Fibroblast of the aortic adventitia (primary cell): Measurements from ENCODE around the gene GATA5. TPM values are rescaled to one million over a fixed set of nuclear protein-coding genes. Genes with fewer than 3 reads are reported as not detected.
A peak's percentile ranks its signal among the peaks of the same experiment; 100 is the strongest.

ENCODE experiments used
- DNase-seq: peaks from one replicate; pipeline ENCODE4 v3.0.0-alpha.2; 2010; ENCODE audit warnings: low read depth
- H3K4me3 ChIP-seq: 2 replicates; pipeline ENCODE4 v1.5.1; 2011; ENCODE audit warnings: low read depth, mild to moderate bottlenecking, control low read depth, low read length, moderate library complexity
- total RNA-seq: library from RNA; depleted of rRNA; stranded (reverse); fragments of >200 nt; gene quantifications from 2 replicates; pipeline ENCODE4 v1.2.3, GENCODE V29; 2012; ENCODE audit warnings: low replicate concordance
- TF ChIP-seq, protein P1 (sequence below): IDR thresholded peaks from 2 replicates; pipeline ENCODE4 v1.5.1; 2011; ENCODE audit warnings: mild to moderate bottlenecking, low read length, control low read depth, inconsistent platforms; ENCODE audit not compliant: insufficient read depth

The GATA5 gene
- total RNA-seq, 1 donor, result not detected

DNA sequence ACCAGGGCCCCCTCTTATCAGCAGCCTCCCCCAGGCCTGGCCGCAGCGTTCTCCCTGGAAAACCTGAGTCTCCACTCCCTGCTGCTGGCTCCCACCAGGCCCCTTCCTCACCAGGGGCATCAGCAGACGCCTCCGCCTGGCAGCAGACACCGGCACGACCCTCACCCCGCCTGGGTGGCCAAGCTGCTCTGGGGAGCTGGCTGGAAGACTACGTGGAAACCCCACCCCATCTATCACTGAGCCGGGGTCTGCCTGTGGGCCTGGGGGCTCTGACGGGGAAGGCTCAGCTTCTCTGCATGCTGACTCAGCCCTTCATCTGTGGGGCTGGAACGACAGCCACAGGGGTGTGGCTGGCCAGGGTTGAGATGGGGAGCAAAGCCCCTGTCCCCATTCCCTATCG lies 29.3 kb downstream of the GATA5 start:
- DNase-seq, result no peak
- H3K4me3 ChIP-seq, result no peak overlapping the region
- TF ChIP-seq, protein P1, sequence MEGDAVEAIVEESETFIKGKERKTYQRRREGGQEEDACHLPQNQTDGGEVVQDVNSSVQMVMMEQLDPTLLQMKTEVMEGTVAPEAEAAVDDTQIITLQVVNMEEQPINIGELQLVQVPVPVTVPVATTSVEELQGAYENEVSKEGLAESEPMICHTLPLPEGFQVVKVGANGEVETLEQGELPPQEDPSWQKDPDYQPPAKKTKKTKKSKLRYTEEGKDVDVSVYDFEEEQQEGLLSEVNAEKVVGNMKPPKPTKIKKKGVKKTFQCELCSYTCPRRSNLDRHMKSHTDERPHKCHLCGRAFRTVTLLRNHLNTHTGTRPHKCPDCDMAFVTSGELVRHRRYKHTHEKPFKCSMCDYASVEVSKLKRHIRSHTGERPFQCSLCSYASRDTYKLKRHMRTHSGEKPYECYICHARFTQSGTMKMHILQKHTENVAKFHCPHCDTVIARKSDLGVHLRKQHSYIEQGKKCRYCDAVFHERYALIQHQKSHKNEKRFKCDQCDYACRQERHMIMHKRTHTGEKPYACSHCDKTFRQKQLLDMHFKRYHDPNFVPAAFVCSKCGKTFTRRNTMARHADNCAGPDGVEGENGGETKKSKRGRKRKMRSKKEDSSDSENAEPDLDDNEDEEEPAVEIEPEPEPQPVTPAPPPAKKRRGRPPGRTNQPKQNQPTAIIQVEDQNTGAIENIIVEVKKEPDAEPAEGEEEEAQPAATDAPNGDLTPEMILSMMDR, result no peak

DNA sequence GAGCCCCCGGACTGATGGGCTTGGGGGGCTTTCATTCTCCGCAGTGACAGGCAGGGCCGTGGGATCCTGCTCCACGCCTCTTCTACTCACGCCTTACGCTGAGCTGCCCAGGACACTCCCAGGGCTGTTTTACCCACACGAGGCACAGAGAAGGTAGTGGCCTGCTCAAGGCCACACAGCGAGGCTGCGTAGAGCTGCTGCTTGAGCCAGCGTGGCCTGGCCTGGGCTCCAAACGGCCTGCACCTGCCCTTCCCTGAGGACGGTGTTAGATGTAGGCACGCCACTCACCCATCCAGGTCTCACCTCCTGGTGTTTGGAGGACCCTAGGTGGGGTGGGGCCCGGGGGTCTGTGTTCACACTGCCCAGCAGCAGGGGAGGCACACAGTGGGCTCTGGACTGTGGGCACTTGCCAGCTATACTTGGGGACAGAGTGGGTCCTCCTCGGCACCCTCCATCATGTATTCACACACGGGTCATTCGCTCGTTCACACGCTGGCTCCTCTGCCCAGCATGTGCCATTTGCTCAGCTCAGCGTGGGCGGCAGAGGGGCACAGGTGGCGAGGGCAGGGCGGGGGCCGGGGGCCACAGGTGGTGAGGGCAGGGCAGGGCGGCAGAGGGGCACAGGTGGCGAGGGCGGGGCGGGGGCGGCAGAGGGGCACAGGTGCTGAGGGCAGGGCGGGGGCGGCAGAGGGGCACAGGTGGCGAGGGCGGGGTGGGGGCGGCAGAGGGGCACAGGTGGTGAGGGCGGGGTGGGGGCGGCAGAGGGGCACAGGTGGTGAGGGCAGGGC lies 30.0 kb downstream of the GATA5 start:
- TF ChIP-seq, protein P1, result no peak

DNA sequence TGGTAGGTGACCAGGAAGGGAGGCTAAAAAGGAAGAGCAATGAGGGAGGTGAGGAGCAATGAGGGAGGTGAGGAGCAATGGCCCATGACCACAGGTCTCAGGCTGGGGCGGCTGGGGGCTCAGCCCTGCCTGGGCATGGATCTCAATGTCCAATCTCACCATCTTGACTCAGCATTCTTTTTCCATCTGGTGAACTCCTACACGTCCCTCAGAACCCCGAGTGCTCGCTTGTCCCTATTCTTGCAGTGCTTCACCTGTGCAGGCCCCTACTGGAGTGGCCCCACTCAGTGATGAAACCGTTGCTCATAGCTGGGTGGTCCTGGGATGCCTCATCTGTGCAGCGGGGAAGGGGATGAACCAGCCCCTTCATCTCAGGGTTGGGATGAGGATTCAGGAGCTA lies 31.5 kb downstream of the GATA5 start:
- H3K4me3 ChIP-seq, result no peak overlapping the region
- TF ChIP-seq, protein P1, result no peak
- no peak for DNase-seq

More for the DNA sequence above, 30.0 kb downstream of the GATA5 start:
- no peak for DNase-seq
- H3K4me3 ChIP-seq, result no peak overlapping the region

DNA sequence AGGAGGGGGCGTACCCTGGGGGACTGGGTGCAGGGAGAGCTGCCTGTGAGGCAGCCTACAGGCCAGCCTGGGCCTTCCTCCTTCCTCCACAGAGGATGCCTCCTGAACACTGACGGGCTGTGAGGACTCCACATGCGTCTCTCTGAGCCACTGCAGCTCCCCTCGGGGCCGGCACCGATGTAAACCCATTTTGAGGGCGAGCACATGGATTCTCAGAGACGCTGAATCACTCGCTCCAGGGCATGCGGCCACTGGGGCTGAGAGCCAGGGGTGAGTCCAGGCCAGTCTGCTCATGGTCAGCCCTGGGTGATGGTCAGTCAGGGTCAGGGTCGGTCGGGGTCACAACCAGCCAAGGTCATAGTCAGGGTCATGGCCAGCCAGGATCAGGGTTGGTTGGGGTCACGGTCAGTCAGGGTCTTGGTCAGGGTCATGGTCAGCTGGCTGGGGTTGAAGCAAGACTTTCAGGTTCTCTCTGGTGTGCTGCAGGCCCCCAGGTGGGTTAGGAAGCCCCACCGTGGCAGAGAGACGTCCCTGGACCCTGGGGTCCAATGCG lies 33.7 kb downstream of the GATA5 start:
- no peak overlapping the region for H3K4me3 ChIP-seq
- peak; percentile 9 for DNase-seq
- TF ChIP-seq, protein P1, result no peak

DNA sequence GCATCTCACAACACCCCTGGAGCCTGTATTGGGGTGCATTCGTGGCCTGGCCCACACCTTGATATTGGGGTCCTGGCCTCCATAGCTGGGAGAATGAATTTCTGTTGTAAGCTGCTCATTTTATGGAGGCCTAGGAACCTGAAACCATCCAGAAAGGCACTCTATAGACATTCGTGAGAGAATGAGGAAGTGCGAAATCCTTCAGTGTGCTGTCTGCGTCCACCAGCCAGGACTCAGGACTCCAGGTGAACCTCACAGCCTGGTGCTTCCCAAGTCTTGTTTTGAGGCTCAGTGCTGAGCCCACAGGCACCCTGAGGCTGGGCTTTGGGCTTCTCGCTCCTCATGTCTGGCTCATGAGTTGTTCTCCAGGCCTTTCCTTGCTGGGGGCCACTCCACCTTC lies 36.6 kb downstream of the GATA5 start:
- no peak for DNase-seq
- TF ChIP-seq, protein P1, result no peak

DNA sequence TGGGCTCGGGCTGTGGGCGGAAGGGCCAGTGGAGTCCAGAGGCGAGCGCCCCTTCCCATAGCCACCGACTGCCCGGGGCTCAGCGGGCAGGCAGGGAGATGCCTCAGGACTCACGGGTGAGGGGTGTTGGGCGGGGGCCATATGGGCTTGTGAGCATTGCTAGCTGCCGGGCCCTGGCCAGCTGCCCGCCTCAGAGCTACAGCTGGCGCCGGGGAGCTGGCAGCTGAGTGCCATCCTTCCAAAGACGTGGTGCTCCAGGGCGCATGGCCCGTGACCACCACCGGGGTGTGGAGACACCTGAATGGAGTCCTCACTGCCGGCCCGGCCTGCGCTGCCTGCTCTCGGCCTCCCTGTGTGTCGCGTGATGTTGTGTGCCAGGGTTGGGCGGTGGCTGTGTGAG lies 37.9 kb downstream of the GATA5 start:
- TF ChIP-seq, protein P1, result no peak
- H3K4me3 ChIP-seq, result no peak overlapping the region
- no peak for DNase-seq

More for the DNA sequence above, 36.6 kb downstream of the GATA5 start:
- no peak overlapping the region for H3K4me3 ChIP-seq
